ENCODE measurements around the gene RAC2.
"Not testable (repeated sequence)": the region's sequence is repeated elsewhere in the genome, so short reads cannot be mapped to it uniquely, and the experiment has no call there.

The RAC2 gene

GRCh38 chr22:37235897-37236607, 8.0 kb downstream of the RAC2 start:
- Histone ChIP-seq H3K79me2 (ENCODE audit: low read length) (peaks cover 95% of the 10 kb centered on the region), H3K9me3 (ENCODE audit: insufficient read depth, low read length) (no peaks in the 10 kb centered on the region), H3K4me1 (ENCODE audit: low read length) (peaks cover 95% of the 10 kb centered on the region), H4K20me1 (ENCODE audit: insufficient read depth, low read length) (peaks cover 87% of the 10 kb centered on the region), H3K27me3 (ENCODE audit: low read depth, low read length) (no peaks in the 10 kb centered on the region), H2AFZ (ENCODE audit: low read depth, low read length) (no peak overlapping the region), H3K36me3 (replicated peaks; ENCODE audit: low read depth, low read length) (peaks cover 90% of the 10 kb centered on the region), H3K9ac (ENCODE audit: low read length) (0 out of 2 replicates have a peak overlapping the region, but pooled peaks have one; percentile 3), H3K4me2 (ENCODE audit: low read length) (peak overlapping the region; percentile 25), H3K27ac (ENCODE audit: low read length) (peak overlapping the region; percentile 55), H3K4me3 (ENCODE audit: low read length) (no peak overlapping the region)
- TF ChIP-seq CTCF (IDR thresholded peaks at IDR 0.05; ENCODE audit: low read depth, low read length) (0 out of 2 replicates have a peak, but pooled peaks have one; percentile 5), EZH2phosphoT487 (IDR thresholded peaks at IDR 0.05; ENCODE audit: low read depth) (no peak)

GRCh38 chr22:37234736-37235711, 9.0 kb downstream of the RAC2 start:
- H3K79me2 ChIP-seq (ENCODE audit: low read length) = peaks cover 88% of the 10 kb centered on the region
- H3K27me3 ChIP-seq (ENCODE audit: low read depth, low read length) = no peaks in the 10 kb centered on the region
- peaks cover 77% of the 10 kb centered on the region for H4K20me1 ChIP-seq (ENCODE audit: insufficient read depth, low read length)
- peak overlapping the region; percentile 55 for H3K27ac ChIP-seq (ENCODE audit: low read length)
- no peaks in the 10 kb centered on the region for H3K9me3 ChIP-seq (ENCODE audit: insufficient read depth, low read length)
- H3K4me1 ChIP-seq (ENCODE audit: low read length) = peaks cover 94% of the 10 kb centered on the region
- TF ChIP-seq CTCF (IDR thresholded peaks at IDR 0.05; ENCODE audit: low read depth, low read length) = no peak
- no peak for TF ChIP-seq EZH2phosphoT487 (IDR thresholded peaks at IDR 0.05; ENCODE audit: low read depth)
- H3K36me3 ChIP-seq (replicated peaks; ENCODE audit: low read depth, low read length) = peaks cover 82% of the 10 kb centered on the region
- H3K9ac ChIP-seq (ENCODE audit: low read length) = no peak overlapping the region
- no peak overlapping the region for H2AFZ ChIP-seq (ENCODE audit: low read depth, low read length)
- H3K4me2 ChIP-seq (ENCODE audit: low read length) = peak overlapping the region; percentile 9
- no peak overlapping the region for H3K4me3 ChIP-seq (ENCODE audit: low read length)

- Histone ChIP-seq H3K27me3 (ENCODE audit: low read depth, low read length) (no peaks in the 10 kb centered on the region), H2AFZ (ENCODE audit: low read depth, low read length) (no peak overlapping the region), H3K9ac (ENCODE audit: low read length) (no peak overlapping the region), H3K36me3 (replicated peaks; ENCODE audit: low read depth, low read length) (peaks cover 81% of the 10 kb centered on the region), H4K20me1 (ENCODE audit: insufficient read depth, low read length) (peaks cover 66% of the 10 kb centered on the region), H3K4me2 (ENCODE audit: low read length) (no peak overlapping the region), H3K9me3 (ENCODE audit: insufficient read depth, low read length) (no peaks in the 10 kb centered on the region), H3K4me1 (ENCODE audit: low read length) (peaks cover 94% of the 10 kb centered on the region), H3K79me2 (ENCODE audit: low read length) (peaks cover 87% of the 10 kb centered on the region), H3K4me3 (ENCODE audit: low read length) (no peak overlapping the region), H3K27ac (ENCODE audit: low read length) (peak overlapping the region; percentile 55; the same call in 1 of the 2 replicates)
- TF ChIP-seq CTCF (IDR thresholded peaks at IDR 0.05; ENCODE audit: low read depth, low read length) (no peak), EZH2phosphoT487 (IDR thresholded peaks at IDR 0.05; ENCODE audit: low read depth) (no peak)
Observed at GRCh38 chr22:37233751-37234631, 10.1 kb downstream of the RAC2 start.

- H3K9me3 ChIP-seq (ENCODE audit: insufficient read depth, low read length); H2AFZ ChIP-seq (ENCODE audit: low read depth, low read length); H3K27me3 ChIP-seq (ENCODE audit: low read depth, low read length); H3K9ac ChIP-seq (ENCODE audit: low read length); H3K4me3 ChIP-seq (ENCODE audit: low read length); H3K4me2 ChIP-seq (ENCODE audit: low read length): not testable (repeated sequence)
- peak overlapping the region; percentile 55; the same call in 1 of the 2 replicates for H3K27ac ChIP-seq (ENCODE audit: low read length)
- H3K4me1 ChIP-seq (ENCODE audit: low read length) = peaks cover 94% of the 10 kb centered on the region
- H3K79me2 ChIP-seq (ENCODE audit: low read length) = peaks cover 87% of the 10 kb centered on the region
- peaks cover 81% of the 10 kb centered on the region for H3K36me3 ChIP-seq (replicated peaks; ENCODE audit: low read depth, low read length)
- H4K20me1 ChIP-seq (ENCODE audit: insufficient read depth, low read length) = peaks cover 62% of the 10 kb centered on the region
Observed at GRCh38 chr22:37233371-37233750, 10.7 kb downstream of the RAC2 start.
